Osteocyte (in vitro differentiated cells): ENCODE data around the gene CCDC27. TPM values are rescaled to one million over a fixed set of nuclear protein-coding genes. Genes with fewer than 3 reads are reported as not detected.

ENCODE experiments used
- DNase-seq: peaks from one replicate; pipeline ENCODE4 v3.0.0; 2021; ENCODE audit warnings: mixed read lengths; ENCODE audit not compliant: unreplicated experiment; ENCODE audit errors: extremely low spot score
- H3K27ac Mint-ChIP-seq: one replicate; pipeline ENCODE4 v1.8.0; 2021; ENCODE audit warnings: mild to moderate bottlenecking, mixed read lengths; ENCODE audit not compliant: unreplicated experiment
- H3K27me3 Mint-ChIP-seq: one replicate; pipeline ENCODE4 v1.8.0; 2021; ENCODE audit warnings: mixed read lengths; ENCODE audit not compliant: unreplicated experiment
- H3K36me3 Mint-ChIP-seq: one replicate; pipeline ENCODE4 v1.8.0; 2021; ENCODE audit warnings: mixed read lengths; ENCODE audit not compliant: unreplicated experiment
- H3K4me1 Mint-ChIP-seq: one replicate; pipeline ENCODE4 v1.8.0; 2021; ENCODE audit warnings: mixed read lengths; ENCODE audit not compliant: unreplicated experiment
- H3K4me3 Mint-ChIP-seq: one replicate; pipeline ENCODE4 v1.8.0; 2021; ENCODE audit warnings: mild to moderate bottlenecking, moderate library complexity, mixed read lengths; ENCODE audit not compliant: unreplicated experiment
- H3K9me3 Mint-ChIP-seq: one replicate; pipeline ENCODE4 v1.8.0; 2021; ENCODE audit warnings: mixed read lengths; ENCODE audit not compliant: unreplicated experiment
- total RNA-seq: library from RNA; stranded (reverse); gene quantifications from 2 replicates; pipeline ENCODE4 v1.2.1, GENCODE V29; 2021
- TF ChIP-seq, protein P1 (sequence below): fragments of 200-600 bp; sonication (generic); IDR thresholded peaks from 2 replicates; pipeline ENCODE4 v1.5.0; 2021; ENCODE audit warnings: antibody characterized with exemption, mild to moderate bottlenecking, moderate library complexity

Gene CCDC27
- total RNA-seq, 1 donor from 2014 or later = not detected

DNA sequence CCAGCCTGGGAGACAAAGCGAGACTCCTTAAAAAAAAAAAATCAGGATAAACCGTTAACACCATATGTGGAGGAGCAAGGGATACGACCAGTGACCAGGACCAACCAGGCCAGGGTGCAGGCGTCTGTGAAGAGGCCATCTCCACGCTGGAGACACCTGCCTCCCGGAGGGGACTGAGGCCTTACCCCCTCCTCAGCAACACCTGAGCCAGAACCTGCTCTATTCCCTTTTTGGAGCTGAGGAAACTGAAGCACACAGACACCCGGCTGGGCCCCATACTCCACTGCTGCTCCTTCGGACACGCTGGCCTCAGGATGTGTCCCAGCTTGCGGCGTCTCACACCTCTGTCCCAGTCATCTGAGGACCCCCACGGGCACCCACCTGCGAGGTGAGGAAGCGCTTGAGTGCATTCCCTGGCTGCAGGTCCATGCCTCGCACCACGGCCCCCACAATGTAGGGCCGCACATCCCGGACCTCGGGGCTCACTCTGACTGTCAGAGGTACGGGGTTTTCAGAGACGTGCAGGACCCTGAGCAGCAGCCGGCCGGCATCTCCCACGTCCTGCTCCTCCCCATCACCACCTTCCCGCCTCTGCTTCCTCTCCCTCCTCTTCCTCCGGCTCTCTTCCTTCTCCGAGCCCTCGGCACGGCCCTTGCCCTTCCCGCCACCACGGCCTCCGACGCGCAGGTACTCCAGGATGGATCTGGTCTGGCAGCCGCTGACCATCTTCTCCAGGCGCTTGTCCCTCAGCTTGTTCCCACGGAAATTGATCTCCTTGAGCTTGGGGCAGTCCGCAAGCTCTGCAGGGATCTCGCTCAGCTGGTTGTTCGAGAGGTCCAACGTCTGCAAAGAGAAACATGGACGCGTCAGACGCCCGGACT, 34.5 kb downstream of the CCDC27 start:
- TF ChIP-seq, protein P1, sequence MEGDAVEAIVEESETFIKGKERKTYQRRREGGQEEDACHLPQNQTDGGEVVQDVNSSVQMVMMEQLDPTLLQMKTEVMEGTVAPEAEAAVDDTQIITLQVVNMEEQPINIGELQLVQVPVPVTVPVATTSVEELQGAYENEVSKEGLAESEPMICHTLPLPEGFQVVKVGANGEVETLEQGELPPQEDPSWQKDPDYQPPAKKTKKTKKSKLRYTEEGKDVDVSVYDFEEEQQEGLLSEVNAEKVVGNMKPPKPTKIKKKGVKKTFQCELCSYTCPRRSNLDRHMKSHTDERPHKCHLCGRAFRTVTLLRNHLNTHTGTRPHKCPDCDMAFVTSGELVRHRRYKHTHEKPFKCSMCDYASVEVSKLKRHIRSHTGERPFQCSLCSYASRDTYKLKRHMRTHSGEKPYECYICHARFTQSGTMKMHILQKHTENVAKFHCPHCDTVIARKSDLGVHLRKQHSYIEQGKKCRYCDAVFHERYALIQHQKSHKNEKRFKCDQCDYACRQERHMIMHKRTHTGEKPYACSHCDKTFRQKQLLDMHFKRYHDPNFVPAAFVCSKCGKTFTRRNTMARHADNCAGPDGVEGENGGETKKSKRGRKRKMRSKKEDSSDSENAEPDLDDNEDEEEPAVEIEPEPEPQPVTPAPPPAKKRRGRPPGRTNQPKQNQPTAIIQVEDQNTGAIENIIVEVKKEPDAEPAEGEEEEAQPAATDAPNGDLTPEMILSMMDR = no peak
- no peak for DNase-seq
- Mint-ChIP-seq H3K36me3 (peaks cover 26% of the 10 kb centered on the region), H3K27ac (no peak overlapping the region), H3K4me1 (peaks cover 4% of the 10 kb centered on the region), H3K9me3 (no peaks in the 10 kb centered on the region), H3K27me3 (no peaks in the 10 kb centered on the region), H3K4me3 (no peak overlapping the region)

DNA sequence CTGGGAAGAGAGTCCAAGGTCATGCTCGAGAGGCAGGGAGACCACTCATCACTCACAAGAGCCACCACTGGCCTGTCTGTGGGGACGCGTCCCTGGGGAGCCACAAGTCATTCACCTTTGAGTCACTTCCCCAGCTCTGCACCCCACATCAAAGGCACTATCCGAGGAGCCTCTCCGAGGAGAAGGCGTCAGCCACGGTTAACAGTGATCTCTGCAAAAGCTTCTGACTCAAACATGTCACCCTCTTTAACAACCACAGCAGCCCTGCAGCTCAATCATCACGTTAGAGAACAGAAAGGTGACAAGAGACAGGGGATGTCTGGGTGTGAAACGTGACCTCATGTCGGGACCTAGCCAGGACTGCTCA, 35.1 kb downstream of the CCDC27 start:
- no peaks in the 10 kb centered on the region for H3K9me3 Mint-ChIP-seq
- TF ChIP-seq, protein P1 = no peak
- H3K27me3 Mint-ChIP-seq = no peaks in the 10 kb centered on the region
- no peak overlapping the region for H3K27ac Mint-ChIP-seq
- H3K4me3 Mint-ChIP-seq = no peak overlapping the region
- peaks cover 26% of the 10 kb centered on the region for H3K36me3 Mint-ChIP-seq
- DNase-seq = no peak
- peaks cover 4% of the 10 kb centered on the region for H3K4me1 Mint-ChIP-seq

DNA sequence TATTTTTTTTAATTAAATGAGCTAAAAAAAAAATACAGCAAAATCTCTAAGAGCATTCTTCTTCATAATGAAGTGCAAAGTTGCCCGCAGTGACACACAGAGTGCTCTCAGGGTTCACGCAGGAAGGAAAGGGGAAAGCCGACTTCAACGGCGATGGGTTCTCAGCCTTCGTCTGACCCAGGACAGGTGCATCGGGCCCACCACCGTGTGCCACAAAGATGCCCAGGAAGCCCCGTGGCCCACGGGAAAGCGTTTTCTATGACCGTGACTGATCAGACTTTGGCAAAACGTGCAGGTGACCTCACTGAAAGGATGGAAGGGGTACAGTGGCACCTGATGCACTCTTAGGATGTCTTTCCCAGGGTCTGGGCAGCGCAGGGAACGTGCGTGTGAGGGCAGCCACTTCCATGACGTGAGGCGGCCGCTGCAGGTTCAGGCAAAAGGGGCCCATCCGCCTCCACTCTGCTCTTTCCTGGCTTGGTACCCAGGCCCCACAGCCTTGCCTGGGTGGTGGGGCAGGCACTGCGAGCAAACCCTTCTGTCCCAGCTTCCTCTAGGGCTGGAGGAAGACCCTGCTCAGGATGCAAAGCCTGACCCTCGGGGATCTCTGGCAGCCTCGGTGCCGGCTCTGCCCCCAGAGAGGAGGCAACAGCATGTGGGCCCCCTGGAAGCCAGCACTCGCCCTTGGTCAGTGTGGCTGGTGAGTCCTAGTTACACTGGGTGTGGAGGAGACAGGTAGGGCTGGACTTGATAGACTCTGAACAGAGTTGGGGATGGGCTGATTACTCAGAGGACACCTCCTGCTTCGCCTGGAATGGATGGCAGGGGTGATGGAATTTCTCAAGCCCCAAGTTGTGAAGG, 35.7 kb downstream of the CCDC27 start:
- H3K9me3 Mint-ChIP-seq = no peaks in the 10 kb centered on the region
- no peak overlapping the region for H3K27ac Mint-ChIP-seq
- H3K27me3 Mint-ChIP-seq = no peaks in the 10 kb centered on the region
- no peak for DNase-seq
- peaks cover 24% of the 10 kb centered on the region for H3K36me3 Mint-ChIP-seq
- TF ChIP-seq, protein P1 = no peak
- H3K4me3 Mint-ChIP-seq = no peak overlapping the region
- H3K4me1 Mint-ChIP-seq = peaks cover 4% of the 10 kb centered on the region

DNA sequence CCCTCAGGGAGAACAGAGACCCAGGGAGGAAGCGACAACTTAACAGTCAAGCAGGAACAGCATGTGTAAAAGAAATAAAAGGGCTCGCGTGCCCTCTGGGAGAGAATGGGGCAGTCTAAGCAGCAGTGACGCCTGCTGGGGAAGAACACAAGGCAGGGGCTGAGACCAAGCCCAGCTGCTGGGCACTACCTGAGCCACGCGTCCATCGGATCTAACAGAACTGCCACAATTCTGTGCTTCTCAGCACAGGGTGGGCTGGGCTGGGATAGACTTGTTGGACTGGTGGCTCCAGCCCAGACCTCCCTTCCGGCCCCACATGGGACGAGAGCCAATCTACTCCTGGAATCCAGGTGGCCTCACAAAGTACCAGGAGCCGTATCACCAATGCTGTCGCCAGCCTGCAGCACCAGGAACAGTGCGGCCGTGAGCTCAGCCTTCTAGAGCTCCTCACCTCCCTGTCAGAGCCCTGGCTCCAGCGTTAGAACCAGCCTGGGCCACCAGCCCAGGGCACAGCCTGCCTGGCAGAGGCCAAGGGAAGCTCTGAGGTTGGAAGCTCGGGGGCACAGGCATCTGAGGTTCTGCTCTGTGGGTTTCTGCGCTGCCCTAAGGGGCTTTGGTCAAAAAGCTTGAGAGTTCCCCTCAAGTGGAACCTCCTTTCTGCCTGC, 36.6 kb downstream of the CCDC27 start:
- no peaks in the 10 kb centered on the region for H3K9me3 Mint-ChIP-seq
- no peaks in the 10 kb centered on the region for H3K27me3 Mint-ChIP-seq
- no peak overlapping the region for H3K27ac Mint-ChIP-seq
- TF ChIP-seq, protein P1 = no peak
- H3K4me3 Mint-ChIP-seq = no peak overlapping the region
- peaks cover 10% of the 10 kb centered on the region for H3K4me1 Mint-ChIP-seq
- no peak for DNase-seq
- H3K36me3 Mint-ChIP-seq = peaks cover 23% of the 10 kb centered on the region
